Right lobe of liver (tissue), 4 donors: Measurements from ENCODE around the gene RHBDD1.

Source experiments
- POLR2A ChIP-seq: fragments of 450-650 bp; IDR thresholded peaks from one replicate; pipeline ENCODE4 v1.6.1; 2017; ENCODE audit warnings: antibody characterized with exemption, mild to moderate bottlenecking
- TF ChIP-seq, protein P1 (sequence below), 4 donors: fragments of 200-600 bp in 3 of 4; fragments of 450-650 bp in 1 of 4; IDR thresholded peaks; one replicate each; pipeline versions ENCODE4 v1.5.1 to v1.8.0; 2016 to 2022; ENCODE audit warnings: antibody characterized with exemption in 4 of 4, mild to moderate bottlenecking in 2 of 4
- donor health status: DM: no; HTN: no; CAD: no.
- donor health status: DM: no; HTN: no; CAD: no.
- donor health status: DM: no; HTN: yes; CAD: no.

DNA sequence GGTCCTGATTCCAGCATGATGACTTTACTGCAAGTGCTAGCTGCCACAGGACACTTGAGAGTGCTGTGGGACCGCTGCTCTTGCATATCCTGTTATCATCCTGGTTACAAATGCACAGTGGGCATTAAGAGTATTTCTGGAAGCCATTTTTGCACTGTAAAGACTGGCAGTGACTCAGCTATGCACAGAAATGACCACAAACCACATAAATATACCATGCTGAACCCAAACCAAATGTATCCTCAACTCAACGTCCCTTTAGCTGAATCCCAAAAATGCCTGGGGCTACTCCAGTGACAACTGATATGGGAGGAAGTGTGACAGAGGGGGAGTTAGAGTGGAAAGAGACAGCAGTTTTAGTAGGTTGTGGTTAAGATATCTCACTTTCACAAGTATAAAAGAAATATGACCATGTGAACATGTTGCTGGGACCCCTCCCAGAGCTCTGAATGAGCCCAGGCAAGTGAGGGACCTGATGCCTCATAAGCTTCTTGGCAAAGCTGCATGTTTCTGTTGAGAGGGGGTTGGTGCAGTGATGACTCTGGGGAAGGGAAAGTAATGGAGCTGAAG is 37.3 kb downstream of the RHBDD1 start:
- no peak for TF ChIP-seq POLR2A
- TF ChIP-seq, protein P1, sequence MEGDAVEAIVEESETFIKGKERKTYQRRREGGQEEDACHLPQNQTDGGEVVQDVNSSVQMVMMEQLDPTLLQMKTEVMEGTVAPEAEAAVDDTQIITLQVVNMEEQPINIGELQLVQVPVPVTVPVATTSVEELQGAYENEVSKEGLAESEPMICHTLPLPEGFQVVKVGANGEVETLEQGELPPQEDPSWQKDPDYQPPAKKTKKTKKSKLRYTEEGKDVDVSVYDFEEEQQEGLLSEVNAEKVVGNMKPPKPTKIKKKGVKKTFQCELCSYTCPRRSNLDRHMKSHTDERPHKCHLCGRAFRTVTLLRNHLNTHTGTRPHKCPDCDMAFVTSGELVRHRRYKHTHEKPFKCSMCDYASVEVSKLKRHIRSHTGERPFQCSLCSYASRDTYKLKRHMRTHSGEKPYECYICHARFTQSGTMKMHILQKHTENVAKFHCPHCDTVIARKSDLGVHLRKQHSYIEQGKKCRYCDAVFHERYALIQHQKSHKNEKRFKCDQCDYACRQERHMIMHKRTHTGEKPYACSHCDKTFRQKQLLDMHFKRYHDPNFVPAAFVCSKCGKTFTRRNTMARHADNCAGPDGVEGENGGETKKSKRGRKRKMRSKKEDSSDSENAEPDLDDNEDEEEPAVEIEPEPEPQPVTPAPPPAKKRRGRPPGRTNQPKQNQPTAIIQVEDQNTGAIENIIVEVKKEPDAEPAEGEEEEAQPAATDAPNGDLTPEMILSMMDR (IDR thresholded peaks at IDR 0.05) = no peak
